Coronary artery (tissue), 2 donors: ENCODE results near the gene ABHD14A.

Experiments
- DNase-seq: peaks from one replicate; pipeline ENCODE4 v3.0.0-alpha.2; 2017; ENCODE audit warnings: low spot score
- H3K27ac ChIP-seq, 2 donors: fragments of 200-600 bp; sonication (generic); one replicate each; pipeline ENCODE4 v1.5.1; 2016 to 2019
- H3K4me3 ChIP-seq: fragments of 200-600 bp; sonication (generic); 2 replicates; pipeline ENCODE4 v1.5.1; 2016; ENCODE audit warnings: mild to moderate bottlenecking, moderate library complexity
- CTCF ChIP-seq: fragments of 200-600 bp; sonication (generic); IDR thresholded peaks from one replicate; pipeline ENCODE4 v1.5.1; 2019; ENCODE audit warnings: antibody characterized with exemption

ABHD14A gene

GRCh38 chr3:52018319-52019000, 43.6 kb downstream of the ABHD14A start:
- Histone ChIP-seq H3K4me3 (no peak overlapping the region), H3K27ac (peak overlapping the region; percentile 89 to 99)
- DNase-seq: no peak
- TF ChIP-seq CTCF: no peak

- no peak for TF ChIP-seq CTCF
- H3K4me3 ChIP-seq: peak overlapping the region; percentile 43
- DNase-seq: peak; percentile 95
- peak overlapping the region; percentile 89 to 99 for H3K27ac ChIP-seq
These were observed 44.7 kb downstream of the ABHD14A start for GRCh38 chr3:52019352-52020080.

GRCh38 chr3:52020796-52021195, 45.9 kb downstream of the ABHD14A start:
- no peak for DNase-seq
- TF ChIP-seq CTCF: no peak
- H3K4me3 ChIP-seq: no peak overlapping the region
- H3K27ac ChIP-seq: peak overlapping the region; percentile 89 to 99

GRCh38 chr3:52021489-52022268, 46.8 kb downstream of the ABHD14A start:
- Histone ChIP-seq H3K4me3 (no peak overlapping the region), H3K27ac (peak overlapping the region; percentile 89 to 99)
- TF ChIP-seq CTCF: no peak
- DNase-seq: no peak

- peak overlapping the region; percentile 89 to 99 for H3K27ac ChIP-seq
- DNase-seq: no peak
- no peak for TF ChIP-seq CTCF
- peak overlapping the region; percentile 44 for H3K4me3 ChIP-seq
These were observed 47.6 kb downstream of the ABHD14A start for GRCh38 chr3:52022323-52023100.

- no peak for DNase-seq
- TF ChIP-seq CTCF: no peak
- H3K4me3 ChIP-seq: peak overlapping the region; percentile 44
- H3K27ac ChIP-seq: peak overlapping the region; percentile 89 to 99
These were observed 48.4 kb downstream of the ABHD14A start for GRCh38 chr3:52023101-52023770.
